ENCODE results near the gene CASTOR1. TPM values are rescaled to one million over a fixed set of nuclear protein-coding genes. Genes with fewer than 3 reads are reported as not detected.

CASTOR1 gene
- total RNA-seq, 2 experiments from 2014 or later = 4.5 to 9.1 TPM

DNA sequence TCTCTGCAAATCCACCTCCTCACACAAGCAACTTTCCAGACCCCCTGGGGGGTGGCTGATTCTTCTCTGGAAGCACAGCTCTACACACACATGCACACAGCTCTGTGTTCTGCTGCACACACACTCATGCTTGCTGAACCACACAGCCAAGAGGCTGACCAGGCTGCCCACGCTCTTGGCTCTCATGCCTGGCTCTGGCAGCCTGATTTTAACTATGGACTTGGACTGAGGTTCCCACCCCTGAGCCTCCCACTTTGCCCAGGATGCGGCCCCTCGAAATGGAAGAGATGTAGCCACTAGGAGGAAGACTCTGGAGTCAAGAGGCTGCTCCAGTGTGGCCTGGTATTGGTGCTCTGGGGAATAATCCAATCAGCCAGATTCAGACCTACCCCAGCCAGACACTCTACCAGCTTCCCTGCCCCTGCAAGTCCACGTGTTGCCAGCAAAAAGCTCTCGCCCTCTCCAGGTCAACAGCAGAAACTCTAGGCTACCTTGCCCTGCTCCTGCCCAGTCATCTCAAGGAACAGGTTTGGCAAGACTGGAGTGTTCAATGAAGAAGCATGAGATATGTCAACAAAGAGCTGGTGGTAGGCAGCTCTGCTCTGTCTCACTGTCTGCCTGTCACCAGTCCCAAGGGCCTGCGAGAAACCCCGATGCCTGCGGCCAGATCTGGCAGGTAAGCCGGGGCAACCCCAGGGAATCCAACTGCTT, 8.8 kb upstream of the CASTOR1 start:
- Histone ChIP-seq H3K4me2 (ENCODE audit: low read length) (no peak overlapping the region), H3K79me2 (ENCODE audit: insufficient read depth, low read depth, low read length) (no peaks in the 10 kb centered on the region), H3K9me3 (ENCODE audit: low read length) (no peaks in the 10 kb centered on the region), H2AFZ (ENCODE audit: low read length) (no peak overlapping the region), H3K36me3 (ENCODE audit: insufficient read depth, low read length) (peaks cover 22% of the 10 kb centered on the region), H3K27ac (ENCODE audit: low read depth, low read length, poor library complexity, severe bottlenecking) (no peak overlapping the region), H3K4me1 (ENCODE audit: insufficient read depth, low read length, poor library complexity, severe bottlenecking) (peaks cover 33% of the 10 kb centered on the region), H3K9me2 (ENCODE audit: insufficient read depth, low read length) (no peaks in the 10 kb centered on the region), H4K20me1 (ENCODE audit: insufficient read depth, low read length) (no peaks in the 10 kb centered on the region), H3K4me3 (ENCODE audit: low read depth, low read length, poor library complexity, severe bottlenecking) (no peak overlapping the region)
- intact Hi-C loops (cut with micrococcal nuclease; ENCODE audit: unreplicated experiment) = no loop called here
- DNase-seq (ENCODE audit: low spot score) = no peak
- BruUV-seq (replicated peaks) = no TSS peak
- no peak for TF ChIP-seq EZH2phosphoT487 (IDR thresholded peaks at IDR 0.05; ENCODE audit: borderline replicate concordance, low read depth, low read length)
- TF ChIP-seq, protein P1, sequence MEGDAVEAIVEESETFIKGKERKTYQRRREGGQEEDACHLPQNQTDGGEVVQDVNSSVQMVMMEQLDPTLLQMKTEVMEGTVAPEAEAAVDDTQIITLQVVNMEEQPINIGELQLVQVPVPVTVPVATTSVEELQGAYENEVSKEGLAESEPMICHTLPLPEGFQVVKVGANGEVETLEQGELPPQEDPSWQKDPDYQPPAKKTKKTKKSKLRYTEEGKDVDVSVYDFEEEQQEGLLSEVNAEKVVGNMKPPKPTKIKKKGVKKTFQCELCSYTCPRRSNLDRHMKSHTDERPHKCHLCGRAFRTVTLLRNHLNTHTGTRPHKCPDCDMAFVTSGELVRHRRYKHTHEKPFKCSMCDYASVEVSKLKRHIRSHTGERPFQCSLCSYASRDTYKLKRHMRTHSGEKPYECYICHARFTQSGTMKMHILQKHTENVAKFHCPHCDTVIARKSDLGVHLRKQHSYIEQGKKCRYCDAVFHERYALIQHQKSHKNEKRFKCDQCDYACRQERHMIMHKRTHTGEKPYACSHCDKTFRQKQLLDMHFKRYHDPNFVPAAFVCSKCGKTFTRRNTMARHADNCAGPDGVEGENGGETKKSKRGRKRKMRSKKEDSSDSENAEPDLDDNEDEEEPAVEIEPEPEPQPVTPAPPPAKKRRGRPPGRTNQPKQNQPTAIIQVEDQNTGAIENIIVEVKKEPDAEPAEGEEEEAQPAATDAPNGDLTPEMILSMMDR (conservative IDR thresholded peaks at IDR 0.05; ENCODE audit: low read length) = no peak
- CTCF ChIA-PET (ENCODE audit: unreplicated experiment) = no interaction called here
- POLR2A ChIA-PET = no interaction called here

DNA sequence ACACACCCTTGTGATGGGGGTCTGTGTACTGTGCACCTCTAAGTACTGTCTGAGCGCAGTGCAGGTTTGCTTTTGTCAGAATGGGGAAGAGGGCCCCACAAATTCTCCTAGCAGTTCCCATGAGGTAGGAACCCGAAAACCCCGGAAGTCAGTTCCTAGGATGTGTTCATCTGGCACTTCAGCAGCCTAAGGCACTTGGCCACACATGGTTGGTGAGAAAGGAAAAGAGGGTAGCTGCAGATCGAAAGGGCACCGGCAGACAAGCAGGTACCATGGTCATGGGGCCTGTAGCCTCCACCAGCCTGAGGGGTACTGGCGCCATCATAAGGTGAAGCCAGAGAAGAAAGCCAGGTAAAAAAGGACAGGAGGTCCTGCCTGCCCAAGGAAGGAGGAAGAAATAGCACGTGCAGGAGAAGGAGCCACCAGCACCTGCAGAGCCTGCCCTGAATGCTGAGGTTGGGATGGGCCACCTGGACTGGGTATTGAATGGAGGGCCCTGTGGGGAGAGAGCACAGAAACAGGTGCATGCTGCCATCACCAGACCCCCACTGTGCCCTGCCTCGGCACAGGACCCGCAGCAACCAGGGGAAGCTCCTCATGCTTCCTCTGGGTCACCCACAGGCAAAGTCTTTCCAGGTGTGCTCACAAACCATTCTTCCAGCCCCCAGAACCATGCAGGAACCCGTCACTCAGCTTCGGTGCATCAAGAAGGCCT, 8.1 kb upstream of the CASTOR1 start:
- Histone ChIP-seq H3K36me3 (ENCODE audit: insufficient read depth, low read length) (peaks cover 22% of the 10 kb centered on the region), H3K9me2 (ENCODE audit: insufficient read depth, low read length) (no peaks in the 10 kb centered on the region), H4K20me1 (ENCODE audit: insufficient read depth, low read length) (no peaks in the 10 kb centered on the region), H3K9me3 (ENCODE audit: low read length) (no peaks in the 10 kb centered on the region), H3K4me2 (ENCODE audit: low read length) (no peak overlapping the region), H3K27ac (ENCODE audit: low read depth, low read length, poor library complexity, severe bottlenecking) (no peak overlapping the region), H2AFZ (ENCODE audit: low read length) (no peak overlapping the region), H3K4me3 (ENCODE audit: low read depth, low read length, poor library complexity, severe bottlenecking) (no peak overlapping the region), H3K79me2 (ENCODE audit: insufficient read depth, low read depth, low read length) (no peaks in the 10 kb centered on the region), H3K4me1 (ENCODE audit: insufficient read depth, low read length, poor library complexity, severe bottlenecking) (peaks cover 26% of the 10 kb centered on the region)
- DNase-seq (ENCODE audit: low spot score) = no peak
- ChIA-PET POLR2A (no interaction called here), CTCF (ENCODE audit: unreplicated experiment) (no interaction called here)
- intact Hi-C loops (cut with micrococcal nuclease; ENCODE audit: unreplicated experiment) = no loop called here
- BruUV-seq (replicated peaks) = no TSS peak
- TF ChIP-seq EZH2phosphoT487 (IDR thresholded peaks at IDR 0.05; ENCODE audit: borderline replicate concordance, low read depth, low read length) = no peak
- TF ChIP-seq, protein P1 (conservative IDR thresholded peaks at IDR 0.05; ENCODE audit: low read length) = no peak

DNA sequence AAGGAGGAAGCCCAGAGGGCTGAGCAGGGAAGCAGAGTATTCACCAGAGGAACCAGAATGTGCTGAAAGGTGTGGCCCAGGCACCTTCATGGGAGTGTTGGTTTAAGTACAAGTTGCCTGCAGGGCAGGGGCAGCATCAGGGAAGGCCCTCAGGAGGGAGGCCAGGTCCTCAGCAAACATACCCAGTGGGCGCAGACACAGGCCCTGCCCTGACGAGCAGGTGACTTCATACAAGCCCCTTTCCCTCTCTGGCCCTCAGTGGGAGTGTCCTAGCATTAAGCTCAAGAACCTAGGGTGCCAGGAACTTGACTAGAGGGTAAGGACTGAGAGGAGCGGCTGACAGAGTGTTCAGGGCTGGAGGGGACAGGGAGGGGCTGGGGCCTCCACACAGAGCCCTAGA, 7.5 kb upstream of the CASTOR1 start:
- DNase-seq (ENCODE audit: low spot score) = no peak
- Histone ChIP-seq H4K20me1 (ENCODE audit: insufficient read depth, low read length) (no peaks in the 10 kb centered on the region), H3K79me2 (ENCODE audit: insufficient read depth, low read depth, low read length) (no peaks in the 10 kb centered on the region), H3K4me1 (ENCODE audit: insufficient read depth, low read length, poor library complexity, severe bottlenecking) (peaks cover 20% of the 10 kb centered on the region), H3K9me3 (ENCODE audit: low read length) (no peaks in the 10 kb centered on the region), H3K27ac (ENCODE audit: low read depth, low read length, poor library complexity, severe bottlenecking) (no peak overlapping the region), H3K9me2 (ENCODE audit: insufficient read depth, low read length) (no peaks in the 10 kb centered on the region), H3K4me2 (ENCODE audit: low read length) (no peak overlapping the region), H3K4me3 (ENCODE audit: low read depth, low read length, poor library complexity, severe bottlenecking) (no peak overlapping the region), H3K36me3 (ENCODE audit: insufficient read depth, low read length) (peaks cover 22% of the 10 kb centered on the region), H2AFZ (ENCODE audit: low read length) (no peak overlapping the region)
- CTCF ChIA-PET (ENCODE audit: unreplicated experiment) = no interaction called here
- BruUV-seq (replicated peaks) = no TSS peak
- intact Hi-C loops (cut with micrococcal nuclease; ENCODE audit: unreplicated experiment) = no loop called here
- POLR2A ChIA-PET = no interaction called here
- TF ChIP-seq, protein P1 (conservative IDR thresholded peaks at IDR 0.05; ENCODE audit: low read length) = no peak
- no peak for TF ChIP-seq EZH2phosphoT487 (IDR thresholded peaks at IDR 0.05; ENCODE audit: borderline replicate concordance, low read depth, low read length)

Measured in OCI-LY7 (cell line).